Liver (tissue), 9 donors: ENCODE measurements around the gene EIF3D. TPM values are rescaled to one million over a fixed set of nuclear protein-coding genes. Genes with fewer than 3 reads are reported as not detected.

Source experiments
- DNase-seq: peaks from one replicate; pipeline ENCODE4 v3.0.0-alpha.2; 2017; ENCODE audit warnings: low spot score
- H3K27ac ChIP-seq, 2 donors: one replicate each; pipeline ENCODE4 v1.7.0; 2013; ENCODE audit warnings: inconsistent platforms in 2 of 2, low read length in 2 of 2, control low read depth in 1 of 2, low read depth in 1 of 2, mild to moderate bottlenecking in 1 of 2
- H3K27me3 ChIP-seq, 4 donors: one replicate each; pipeline versions ENCODE4 v1.6.1 to v1.7.0; 2013; ENCODE audit warnings: low read length in 3 of 4, inconsistent platforms in 1 of 4, mild to moderate bottlenecking in 1 of 4, moderate library complexity in 1 of 4; ENCODE audit not compliant: control insufficient read depth in 4 of 4, insufficient read depth in 4 of 4
- H3K36me3 ChIP-seq, 4 donors: one replicate each; pipeline versions ENCODE4 v1.6.1 to v1.7.0; 2013; ENCODE audit warnings: low read length in 3 of 4, mild to moderate bottlenecking in 3 of 4, low read depth in 1 of 4, moderate library complexity in 1 of 4; ENCODE audit not compliant: control insufficient read depth in 4 of 4, insufficient read depth in 3 of 4
- H3K4me1 ChIP-seq, 4 donors: one replicate each; pipeline versions ENCODE4 v1.6.1 to v1.7.0; 2013; ENCODE audit warnings: low read length in 3 of 4, mild to moderate bottlenecking in 3 of 4, moderate library complexity in 1 of 4; ENCODE audit not compliant: control insufficient read depth in 4 of 4, insufficient read depth in 4 of 4
- H3K4me3 ChIP-seq, 3 donors: one replicate each; pipeline versions ENCODE4 v1.6.1 to v1.7.0; 2013; ENCODE audit warnings: low read length in 3 of 3, control low read depth in 1 of 3, low read depth in 1 of 3, mild to moderate bottlenecking in 1 of 3
- H3K9ac ChIP-seq, 2 donors: one replicate each; pipeline ENCODE4 v1.7.0; 2013; ENCODE audit warnings: low read length in 2 of 2, mild to moderate bottlenecking in 2 of 2, moderate library complexity in 2 of 2, control low read depth in 1 of 2, low read depth in 1 of 2
- H3K9me3 ChIP-seq, 4 donors: one replicate each; pipeline versions ENCODE4 v1.6.1 to v1.7.0; 2013; ENCODE audit warnings: low read length in 3 of 4; ENCODE audit not compliant: control insufficient read depth in 4 of 4
- ATF3 ChIP-seq: IDR thresholded peaks from 2 replicates; pipeline ENCODE4 v1.6.1; 2016; ENCODE audit warnings: antibody characterized with exemption
- CTCF ChIP-seq: fragments of 150-350 bp; IDR thresholded peaks from 2 replicates; pipeline ENCODE4 v1.5.1; 2017; ENCODE audit warnings: improper control_type of control experiment, low read depth, low read length; ENCODE audit not compliant: missing input control
- EGR1 ChIP-seq, 2 donors: IDR thresholded peaks; 2 replicates each; pipeline ENCODE4 v1.6.1; 2016 to 2018; ENCODE audit warnings: antibody characterized with exemption in 2 of 2, low read depth in 2 of 2
- FOXA2 ChIP-seq: IDR thresholded peaks from 2 replicates; pipeline ENCODE4 v1.6.1; 2016; ENCODE audit warnings: antibody characterized with exemption
- HNF4A ChIP-seq, 2 donors: conservative IDR thresholded peaks; 2 replicates each; pipeline ENCODE4 v1.6.1; 2016; ENCODE audit warnings: antibody characterized with exemption in 2 of 2, mild to moderate bottlenecking in 2 of 2
- NR2F2 ChIP-seq: IDR thresholded peaks from 2 replicates; pipeline ENCODE4 v1.6.1; 2016; ENCODE audit warnings: antibody characterized with exemption
- RAD21 ChIP-seq, 2 donors: IDR thresholded peaks; 2 replicates each; pipeline ENCODE4 v1.6.1; 2016; ENCODE audit warnings: antibody characterized with exemption in 2 of 2, mild to moderate bottlenecking in 2 of 2
- REST ChIP-seq: IDR thresholded peaks from 2 replicates; pipeline ENCODE4 v1.6.1; 2016; ENCODE audit warnings: antibody characterized with exemption, mild to moderate bottlenecking
- SP1 ChIP-seq: IDR thresholded peaks from 2 replicates; pipeline ENCODE4 v1.6.1; 2018; ENCODE audit warnings: antibody characterized with exemption, mild to moderate bottlenecking
- ZBTB33 ChIP-seq: IDR thresholded peaks from 2 replicates; pipeline ENCODE4 v1.6.1; 2016; ENCODE audit warnings: antibody characterized with exemption
- WGBS: extraction: QIAGEN DNeasy Blood & Tissue Kit; methylation state at CpG from one replicate; pipeline ENCODE4 v1.1.7; 2013; 5-methylcytosine and 5-hydroxymethylcytosine counted together
- polyA plus RNA-seq, 2 donors: library from polyadenylated mRNA; stranded (reverse) in 1 of 2; unstranded in 1 of 2; fragments of 200-250 nt in 1 of 2; fragments of >200 nt in 1 of 2; fragmentation: Nextera tagmentation in 1 of 2; extraction: Ambion mirVana in 1 of 2; gene quantifications; one replicate each; pipeline versions ENCODE4 v1.2.1 to v1.2.3, GENCODE V29; 2013 to 2015
- total RNA-seq, 2 donors: library from RNA; depleted of rRNA; stranded (reverse); fragments of >200 nt; gene quantifications; one replicate each; pipeline ENCODE4 v1.2.3, GENCODE V29; 2014
- donor health status: healthy.
- donor health status: healthy.
- donor health status: healthy.
- donor health status: healthy.
- donor health status: healthy.

Gene EIF3D
- total and polyA plus RNA-seq, 4 donors, result 32.8 to 169 (median 80.3) TPM

GRCh38 chr22:36465232-36466021 is 63.5 kb downstream of the EIF3D start (continued):
- TF ChIP-seq REST, result no peak

- 80% methylated on average over 20 of the region's 20 CpGs for WGBS
- H3K9ac ChIP-seq, result no peak overlapping the region
- TF ChIP-seq CTCF (no peak), HNF4A (conservative IDR thresholded peaks at IDR 0.05) (no peak), EGR1 (IDR thresholded peaks at IDR 0.05; ENCODE audit: low read depth in 2 of 2) (no peak)
- no peaks in the 10 kb centered on the region for H3K27me3 ChIP-seq
- peaks cover 0 to 4% (median 0%) of the 10 kb centered on the region in 4 donors for H3K36me3 ChIP-seq
- H3K4me1 ChIP-seq, result peaks cover 0 to 2% (median 1%) of the 10 kb centered on the region in 4 donors
- DNase-seq, result no peak
- no peaks in the 10 kb centered on the region for H3K9me3 ChIP-seq
- H3K27ac ChIP-seq, result peak overlapping the region; percentile 73 to 80
- H3K4me3 ChIP-seq, result no peak overlapping the region
Measured at GRCh38 chr22:36464715-36465231, 64.2 kb downstream of the EIF3D start.

GRCh38 chr22:36463783-36464184 is 65.2 kb downstream of the EIF3D start:
- Histone ChIP-seq H3K4me1 (peaks cover 0 to 2% (median 1%) of the 10 kb centered on the region in 4 donors), H3K9ac (no peak overlapping the region)

More at GRCh38 chr22:36463783-36464184, 65.2 kb downstream of the EIF3D start:
- DNase-seq, result no peak
- WGBS, result 76% methylated on average over 17 of the region's 17 CpGs
- no peaks in the 10 kb centered on the region for H3K27me3 ChIP-seq
- TF ChIP-seq ZBTB33 (no peak), SP1 (peak; percentile 27), FOXA2 (no peak), ATF3 (no peak), REST (no peak), NR2F2 (peak; percentile 97), HNF4A (conservative IDR thresholded peaks at IDR 0.05) (no peak), RAD21 (IDR thresholded peaks at IDR 0.05) (no peak)
- peaks cover 0 to 4% (median 0%) of the 10 kb centered on the region in 4 donors for H3K36me3 ChIP-seq
- peak overlapping the region in 1 of 2 donors; percentile 22 for H3K27ac ChIP-seq
- H3K4me3 ChIP-seq, result no peak overlapping the region
- H3K9me3 ChIP-seq, result no peaks in the 10 kb centered on the region
